Calu3 (cell line): ENCODE results near the gene SEC23IP. TPM values are rescaled to one million over a fixed set of nuclear protein-coding genes. Genes with fewer than 3 reads are reported as not detected.

Source experiments
- BruUV-seq: library from RNA; stranded (reverse); fragments of 400-500 nt; replicated peaks from 2 replicates; lab custom pipeline; 2021; lab: Mats Ljungman, UMichigan
- CTCF ChIA-PET: fragments of 300-600 bp; sonication (Branson Sonifier 250); formaldehyde crosslinking; loops from one replicate; lab custom pipeline; 2022; ENCODE audit warnings: antibody characterized with exemption; lab: Charles Lee
- DNase-seq: peaks from one replicate; pipeline ENCODE4 v3.0.0; 2022
- H3K27ac Mint-ChIP-seq: one replicate; pipeline ENCODE4 v1.8.0; 2022; ENCODE audit warnings: mixed read lengths; ENCODE audit not compliant: unreplicated experiment
- H3K27me3 Mint-ChIP-seq: one replicate; pipeline ENCODE4 v1.8.0; 2022; ENCODE audit warnings: mixed read lengths; ENCODE audit not compliant: unreplicated experiment
- H3K36me3 Mint-ChIP-seq: one replicate; pipeline ENCODE4 v1.8.0; 2022; ENCODE audit warnings: mild to moderate bottlenecking, moderate library complexity, mixed read lengths; ENCODE audit not compliant: insufficient read depth, unreplicated experiment
- H3K4me1 Mint-ChIP-seq: one replicate; pipeline ENCODE4 v1.8.0; 2022; ENCODE audit warnings: mild to moderate bottlenecking, low read depth, mixed read lengths; ENCODE audit not compliant: unreplicated experiment
- H3K4me3 Mint-ChIP-seq: one replicate; pipeline ENCODE4 v1.8.0; 2022; ENCODE audit warnings: mild to moderate bottlenecking, low read depth, moderate library complexity, mixed read lengths; ENCODE audit not compliant: unreplicated experiment
- H3K9me3 Mint-ChIP-seq: one replicate; pipeline ENCODE4 v1.8.0; 2022; ENCODE audit warnings: low read depth, mixed read lengths; ENCODE audit not compliant: unreplicated experiment
- CTCF ChIP-seq: fragments of 200-600 bp; IDR thresholded peaks from one replicate; pipeline ENCODE4 v1.8.0; 2022; ENCODE audit warnings: antibody characterized with exemption; ENCODE audit not compliant: unreplicated experiment
- intact Hi-C: fragments of 100-400 bp; cut with micrococcal nuclease; formaldehyde crosslinking; loops from one replicate; pipeline ENCODE4 v1.10.0; 2022; ENCODE audit not compliant: unreplicated experiment
- total RNA-seq: library from RNA; stranded (reverse); gene quantifications from 2 replicates; pipeline ENCODE4 v1.2.3, GENCODE V29; 2022

Gene SEC23IP
- total RNA-seq, 1 experiment from 2014 or later: 42.1 TPM

DNA sequence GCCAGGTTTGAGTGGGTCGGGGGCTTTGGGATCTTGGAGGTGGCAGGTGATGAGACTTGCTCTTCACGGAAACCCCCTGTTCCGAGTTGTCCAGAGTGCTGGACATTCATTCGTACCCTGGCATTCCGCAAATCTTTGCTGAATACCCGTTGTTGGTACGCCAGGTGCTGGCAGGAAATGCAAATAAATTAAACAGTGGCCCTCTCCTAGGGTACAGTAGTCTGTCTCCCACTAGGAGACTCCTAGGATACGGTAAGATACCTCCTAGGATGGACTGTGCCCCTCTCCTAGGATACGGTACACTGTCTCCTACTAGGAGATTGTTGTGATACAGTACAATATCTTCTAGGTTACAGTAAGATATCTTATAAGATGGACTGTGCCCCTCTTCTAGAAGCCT is 544 bp downstream of the SEC23IP start:
- CTCF ChIA-PET: interaction anchor here (0.7 kb wide), 3 partner anchors 810 to 1723 kb away, joined by 3 to 7 read pairs (median 4); no protein-coding TSS in a partner anchor
- no peaks in the 10 kb centered on the region for H3K27me3 Mint-ChIP-seq
- intact Hi-C loops: no loop called here
- TF ChIP-seq CTCF: no peak
- no peak for DNase-seq
- BruUV-seq: no TSS peak
- H3K4me1 Mint-ChIP-seq: peaks cover 41% of the 10 kb centered on the region
- H3K4me3 Mint-ChIP-seq: peak overlapping the region; percentile 78
- H3K9me3 Mint-ChIP-seq: no peaks in the 10 kb centered on the region
- peak overlapping the region; percentile 68 for H3K27ac Mint-ChIP-seq
- H3K36me3 Mint-ChIP-seq: peaks cover 34% of the 10 kb centered on the region

DNA sequence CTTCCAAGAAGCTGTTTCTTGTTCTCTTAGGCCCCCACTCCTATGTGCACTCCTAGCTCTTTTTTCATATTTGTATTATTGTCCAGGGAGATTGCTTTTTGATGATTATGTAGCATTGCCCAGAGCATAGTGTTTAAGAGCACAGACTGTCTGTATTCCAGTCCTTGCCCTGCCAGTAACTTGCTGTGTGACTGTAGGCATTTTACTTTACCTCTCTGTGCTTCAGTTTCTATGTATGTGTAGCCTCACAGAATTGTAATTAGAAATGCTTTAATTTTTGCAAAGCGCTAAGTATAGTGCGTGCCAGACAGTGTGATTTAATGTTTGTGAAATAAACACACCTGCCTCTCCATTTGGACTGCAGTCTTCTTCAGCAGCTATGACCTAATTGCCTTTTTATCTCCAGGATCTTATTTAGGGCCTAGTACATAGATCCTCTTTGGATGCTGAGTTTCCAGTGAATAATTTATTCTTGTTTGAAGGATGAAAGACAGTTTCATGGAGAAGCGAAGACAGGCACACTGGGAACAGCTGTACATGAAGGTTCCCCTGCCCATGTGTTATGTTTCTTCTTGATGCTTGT is 1.4 kb downstream of the SEC23IP start:
- Mint-ChIP-seq H3K36me3 (peaks cover 38% of the 10 kb centered on the region), H3K4me3 (peak overlapping the region; percentile 78), H3K27me3 (no peaks in the 10 kb centered on the region), H3K4me1 (peaks cover 34% of the 10 kb centered on the region), H3K27ac (peak overlapping the region; percentile 78), H3K9me3 (no peaks in the 10 kb centered on the region)
- DNase-seq: no peak
- TF ChIP-seq CTCF: no peak
- TSS peak; percentile 49 for BruUV-seq
- CTCF ChIA-PET: interaction anchor here (0.7 kb wide), 3 partner anchors 811 to 1722 kb away, joined by 3 to 7 read pairs (median 4); no protein-coding TSS in a partner anchor
- intact Hi-C loops: no loop called here

DNA sequence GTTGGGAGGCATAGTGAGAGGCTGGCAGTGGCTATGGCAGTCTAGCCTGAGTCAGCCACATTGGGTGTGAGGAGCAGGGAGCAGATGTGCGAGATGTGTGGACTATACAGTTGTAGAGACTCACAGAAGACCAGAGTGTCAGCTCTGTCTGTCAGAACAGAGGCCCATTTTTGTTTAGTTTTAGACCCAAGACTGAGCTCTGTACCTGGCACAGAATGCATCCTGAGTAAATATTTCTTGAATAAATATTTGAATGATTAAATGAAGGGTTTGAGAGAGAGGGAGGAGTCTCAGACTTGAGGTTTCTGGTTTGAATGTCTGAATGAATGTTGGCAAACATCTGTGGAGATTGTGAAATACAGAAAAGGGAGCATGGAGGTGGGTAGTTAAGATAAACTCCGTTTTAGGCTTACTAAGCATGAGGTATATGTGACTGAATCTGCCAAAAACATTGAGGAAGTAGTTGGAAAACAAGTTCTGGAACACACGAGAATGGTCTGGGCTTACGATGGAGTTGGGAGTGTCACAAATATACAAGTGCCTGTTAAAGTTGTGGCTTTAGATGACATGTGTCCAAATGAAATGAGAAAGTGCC is 3.6 kb downstream of the SEC23IP start:
- Mint-ChIP-seq H3K27ac (peak overlapping the region; percentile 80), H3K36me3 (peaks cover 38% of the 10 kb centered on the region), H3K4me3 (peak overlapping the region; percentile 54), H3K27me3 (no peaks in the 10 kb centered on the region), H3K9me3 (no peaks in the 10 kb centered on the region), H3K4me1 (peaks cover 33% of the 10 kb centered on the region)
- intact Hi-C loops: no loop called here
- CTCF ChIA-PET: no interaction called here
- no TSS peak for BruUV-seq
- DNase-seq: peak; percentile 7
- TF ChIP-seq CTCF: no peak

DNA sequence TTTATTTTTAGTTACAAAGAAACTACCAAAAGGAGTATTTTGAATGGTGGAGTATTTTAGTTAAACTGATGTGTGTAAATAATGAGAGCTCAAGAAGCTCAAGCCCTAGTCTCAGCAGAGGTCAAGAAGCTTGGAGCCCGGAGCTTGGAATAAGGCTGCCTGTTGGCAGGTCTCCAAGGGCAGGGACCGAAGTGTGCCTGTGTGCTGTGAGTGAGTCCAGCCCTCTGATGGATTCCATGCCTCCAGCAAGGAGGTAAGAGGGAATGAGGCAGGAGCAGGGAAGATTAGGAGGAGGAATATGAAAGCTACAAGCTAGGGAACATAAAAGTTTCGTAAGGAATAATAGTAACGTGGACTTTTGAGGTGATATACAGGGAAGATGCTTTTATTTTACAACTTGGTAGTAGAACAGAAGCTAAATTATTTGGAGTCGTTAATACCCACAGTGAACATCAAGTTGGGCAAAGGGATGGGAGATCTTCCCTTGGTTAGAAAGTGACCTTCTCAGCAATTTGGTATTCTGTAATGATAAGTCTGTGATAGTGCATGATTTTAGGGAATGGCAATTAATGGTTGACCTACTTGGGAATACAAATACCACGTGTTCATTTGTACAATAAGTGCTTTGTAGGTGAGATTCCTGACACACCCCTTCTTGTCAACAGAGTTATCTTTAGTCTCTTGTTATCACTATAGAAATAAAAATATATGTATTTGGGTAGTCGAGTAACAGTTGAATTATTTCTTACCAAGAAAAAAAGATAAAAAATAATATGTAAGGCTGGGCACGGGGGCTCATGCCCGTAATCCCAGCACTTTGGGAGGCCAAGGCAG is 4.6 kb downstream of the SEC23IP start:
- no peak for TF ChIP-seq CTCF
- peak; percentile 44 for DNase-seq
- Mint-ChIP-seq H3K4me1 (peaks cover 33% of the 10 kb centered on the region), H3K27ac (peak overlapping the region; percentile 8), H3K36me3 (peaks cover 35% of the 10 kb centered on the region), H3K27me3 (no peaks in the 10 kb centered on the region), H3K4me3 (peak overlapping the region; percentile 54), H3K9me3 (no peaks in the 10 kb centered on the region)
- CTCF ChIA-PET: no interaction called here
- BruUV-seq: no TSS peak
- intact Hi-C loops: no loop called here
